Activated effector memory CD4-positive, alpha-beta T cell treated with anti-CD3 and anti-CD28 coated beads, Interleukin-2, amount 50 U/mL, for 16 hours (primary cell): ENCODE results near the gene ADIG.

ENCODE experiments used
- DNase-seq: peaks from one replicate; pipeline ENCODE4 v3.0.0-alpha.2; 2020

The ADIG gene

GRCh38 chr20:38581013-38581412, at the start of gene ADIG:
Gene ADIG, plus strand, starts transcription at chr20:38581197. Its CDS starts 54 bp downstream, at chr20:38581251.
- DNase-seq, result no peak

- DNase-seq, result no peak
Measured at GRCh38 chr20:38534756-38535155, 46.2 kb upstream of the ADIG start.

- DNase-seq, result no peak
Measured at GRCh38 chr20:38536310-38536709, 44.7 kb upstream of the ADIG start.

GRCh38 chr20:38537176-38537575, 43.8 kb upstream of the ADIG start:
- no peak for DNase-seq

GRCh38 chr20:38538789-38539188, 42.2 kb upstream of the ADIG start:
- DNase-seq, result no peak

GRCh38 chr20:38543014-38543906, 37.7 kb upstream of the ADIG start:
- no peak for DNase-seq

GRCh38 chr20:38545771-38546170, 35.2 kb upstream of the ADIG start:
- no peak for DNase-seq

- no peak for DNase-seq
Measured at GRCh38 chr20:38547288-38548085, 33.5 kb upstream of the ADIG start.

- no peak for DNase-seq
Measured at GRCh38 chr20:38548356-38549083, 32.5 kb upstream of the ADIG start.

GRCh38 chr20:38550274-38550673, 30.7 kb upstream of the ADIG start:
- no peak for DNase-seq

GRCh38 chr20:38551056-38551626, 29.9 kb upstream of the ADIG start:
- no peak for DNase-seq

- DNase-seq, result no peak
Measured at GRCh38 chr20:38554986-38555385, 26.0 kb upstream of the ADIG start.

GRCh38 chr20:38555395-38555794, 25.6 kb upstream of the ADIG start:
- DNase-seq, result no peak

GRCh38 chr20:38557174-38557573, 23.8 kb upstream of the ADIG start:
- no peak for DNase-seq

GRCh38 chr20:38558596-38559360, 22.2 kb upstream of the ADIG start:
- DNase-seq, result no peak

GRCh38 chr20:38559764-38560163, 21.2 kb upstream of the ADIG start:
- DNase-seq, result no peak

GRCh38 chr20:38563802-38564431, 17.1 kb upstream of the ADIG start:
- no peak for DNase-seq

- DNase-seq, result no peak
Measured at GRCh38 chr20:38564680-38565079, 16.3 kb upstream of the ADIG start.

GRCh38 chr20:38566036-38566598, 14.9 kb upstream of the ADIG start:
- no peak for DNase-seq

GRCh38 chr20:38569747-38570525, 11.1 kb upstream of the ADIG start:
- no peak for DNase-seq
